Hepatocyte (in vitro differentiated cells): ENCODE results near the gene RASAL1. TPM values are rescaled to one million over a fixed set of nuclear protein-coding genes. Genes with fewer than 3 reads are reported as not detected.

ENCODE experiments used
- DNase-seq: peaks from one replicate; pipeline ENCODE4 v3.0.0-alpha.2; 2016; ENCODE audit warnings: low spot score
- H2AFZ ChIP-seq: fragments of 200-600 bp; sonication (generic); 2 replicates; pipeline ENCODE4 v1.6.0; 2016; ENCODE audit warnings: antibody characterized with exemption, mild to moderate bottlenecking
- H3K27ac ChIP-seq: fragments of 200-600 bp; sonication (generic); 2 replicates; pipeline ENCODE4 v1.5.1; 2016; ENCODE audit warnings: mild to moderate bottlenecking
- H3K27me3 ChIP-seq: fragments of 200-600 bp; sonication (generic); 2 replicates; pipeline ENCODE4 v1.6.1; 2016
- H3K36me3 ChIP-seq: fragments of 200-600 bp; sonication (generic); replicated peaks from 2 replicates; pipeline ENCODE4 v1.5.1; 2016; ENCODE audit warnings: low read depth; ENCODE audit not compliant: insufficient read depth
- H3K4me1 ChIP-seq: fragments of 200-600 bp; sonication (generic); 2 replicates; pipeline ENCODE4 v1.5.1; 2016; ENCODE audit warnings: mild to moderate bottlenecking, moderate library complexity; ENCODE audit not compliant: insufficient read depth
- H3K4me2 ChIP-seq: fragments of 200-600 bp; sonication (generic); 2 replicates; pipeline ENCODE4 v1.6.0; 2016
- H3K4me3 ChIP-seq: fragments of 200-600 bp; sonication (generic); 2 replicates; pipeline ENCODE4 v1.5.1; 2016; ENCODE audit warnings: mild to moderate bottlenecking
- H3K79me2 ChIP-seq: fragments of 200-600 bp; sonication (generic); 2 replicates; pipeline ENCODE4 v1.6.0; 2017; ENCODE audit warnings: mild to moderate bottlenecking
- H3K9me2 ChIP-seq: fragments of 200-600 bp; sonication (generic); replicated peaks from 2 replicates; pipeline ENCODE4 v1.6.0; 2017; ENCODE audit warnings: mild to moderate bottlenecking; ENCODE audit not compliant: insufficient read depth
- H3K9me3 ChIP-seq: fragments of 200-600 bp; sonication (generic); 2 replicates; pipeline ENCODE4 v1.5.1; 2016; ENCODE audit warnings: low read depth, mild to moderate bottlenecking
- H4K20me1 ChIP-seq: fragments of 200-600 bp; sonication (generic); 2 replicates; pipeline ENCODE4 v1.6.0; 2016; ENCODE audit warnings: mild to moderate bottlenecking; ENCODE audit not compliant: insufficient read depth, poor library complexity, severe bottlenecking
- CTCF ChIP-seq: fragments of 200-600 bp; sonication (generic); IDR thresholded peaks from 2 replicates; pipeline ENCODE4 v1.5.1; 2016; ENCODE audit warnings: antibody characterized with exemption, mild to moderate bottlenecking; ENCODE audit not compliant: poor library complexity
- EZH2 ChIP-seq: fragments of 200-600 bp; sonication (generic); IDR thresholded peaks from 2 replicates; pipeline ENCODE4 v1.6.1; 2016; ENCODE audit warnings: antibody characterized with exemption, mild to moderate bottlenecking, borderline replicate concordance
- EZH2phosphoT487 ChIP-seq: fragments of 200-600 bp; sonication (generic); IDR thresholded peaks from one replicate; pipeline ENCODE4 v1.6.1; 2018; ENCODE audit warnings: antibody characterized with exemption, mild to moderate bottlenecking, low read depth, moderate library complexity; ENCODE audit not compliant: unreplicated experiment, severe bottlenecking
- WGBS: methylation state at CpG from one replicate; pipeline ENCODE4 v1.1.6; 2016; ENCODE audit warnings: low lambda C conversion rate; ENCODE audit errors: missing lambda C conversion rate; 5-methylcytosine and 5-hydroxymethylcytosine counted together
- polyA plus RNA-seq: library from polyadenylated mRNA; unstranded; fragments of >200 nt; fragmentation: Nextera tagmentation; extraction: Ambion mirVana; gene quantifications from 2 replicates; pipeline ENCODE4 v1.2.1, GENCODE V29; 2016
- total RNA-seq: library from RNA; depleted of rRNA; stranded (reverse); fragments of >200 nt; gene quantifications from 2 replicates; pipeline ENCODE4 v1.2.3, GENCODE V29; 2014

Gene RASAL1
- total and polyA plus RNA-seq, 2 experiments from 2014 or later, result 0.74 TPM; not detected in 1

DNA sequence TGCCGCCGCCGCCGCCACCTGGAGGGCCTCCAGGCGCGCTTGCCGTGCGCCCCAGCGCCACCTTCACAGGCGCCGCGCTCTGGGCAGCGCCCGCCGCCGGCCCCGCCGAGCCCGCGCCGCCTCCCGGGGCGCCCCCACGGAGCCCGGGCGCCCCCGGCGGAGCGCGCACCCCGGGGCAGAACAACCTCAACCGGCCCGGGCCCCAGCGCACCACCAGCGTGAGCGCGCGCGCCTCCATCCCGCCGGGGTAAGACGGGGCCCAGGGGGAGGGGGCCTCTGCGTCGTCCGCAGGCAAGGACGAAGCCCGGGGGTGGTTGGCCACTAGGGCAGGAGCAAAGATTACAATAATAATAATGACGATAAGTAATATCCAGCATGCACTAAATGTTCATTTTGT lies 57.7 kb downstream of the RASAL1 start:
- no peaks in the 10 kb centered on the region for H3K79me2 ChIP-seq
- H2AFZ ChIP-seq, result no peak overlapping the region
- no peak overlapping the region for H3K4me2 ChIP-seq
- H3K9me3 ChIP-seq, result no peaks in the 10 kb centered on the region
- no peaks in the 10 kb centered on the region for H3K36me3 ChIP-seq
- peaks cover 53% of the 10 kb centered on the region for H3K27me3 ChIP-seq
- no peak overlapping the region for H3K4me3 ChIP-seq
- TF ChIP-seq EZH2phosphoT487 (no peak), EZH2 (no peak), CTCF (no peak)
- 18% methylated on average over 25 of the region's 48 CpGs for WGBS
- DNase-seq, result no peak
- H3K4me1 ChIP-seq, result no peaks in the 10 kb centered on the region
- H4K20me1 ChIP-seq, result no peaks in the 10 kb centered on the region
- no peak overlapping the region for H3K27ac ChIP-seq
- H3K9me2 ChIP-seq, result no peaks in the 10 kb centered on the region

- Histone ChIP-seq H3K9me3 (no peaks in the 10 kb centered on the region), H3K4me2 (no peak overlapping the region), H3K9me2 (no peaks in the 10 kb centered on the region), H2AFZ (no peak overlapping the region), H3K27ac (no peak overlapping the region), H3K27me3 (peaks cover 53% of the 10 kb centered on the region), H4K20me1 (no peaks in the 10 kb centered on the region), H3K36me3 (no peaks in the 10 kb centered on the region), H3K79me2 (no peaks in the 10 kb centered on the region), H3K4me3 (no peak overlapping the region), H3K4me1 (no peaks in the 10 kb centered on the region)
- 19% methylated on average over 51 of the region's 70 CpGs for WGBS
- DNase-seq, result no peak
- TF ChIP-seq EZH2 (no peak), EZH2phosphoT487 (no peak), CTCF (no peak)
Observed at GRCh38 chr12:113077057-113077858, 58.3 kb downstream of the RASAL1 start.

GRCh38 chr12:113075137-113075683 lies 60.4 kb downstream of the RASAL1 start:
- no peak for TF ChIP-seq EZH2
- TF ChIP-seq EZH2phosphoT487, result no peak
- TF ChIP-seq CTCF, result no peak
- H3K9me2 ChIP-seq, result no peaks in the 10 kb centered on the region
- H3K4me3 ChIP-seq, result no peak overlapping the region
- no peaks in the 10 kb centered on the region for H4K20me1 ChIP-seq
- 77% methylated on average over 6 of the region's 6 CpGs for WGBS
- H2AFZ ChIP-seq, result no peak overlapping the region
- no peak for DNase-seq
- no peaks in the 10 kb centered on the region for H3K36me3 ChIP-seq
- no peak overlapping the region for H3K27ac ChIP-seq
- H3K79me2 ChIP-seq, result no peaks in the 10 kb centered on the region
- H3K9me3 ChIP-seq, result no peaks in the 10 kb centered on the region
- no peaks in the 10 kb centered on the region for H3K4me1 ChIP-seq
- H3K27me3 ChIP-seq, result peaks cover 49% of the 10 kb centered on the region
- no peak overlapping the region for H3K4me2 ChIP-seq
